ENCODE data around the gene B3GALT6.

The B3GALT6 gene

DNA sequence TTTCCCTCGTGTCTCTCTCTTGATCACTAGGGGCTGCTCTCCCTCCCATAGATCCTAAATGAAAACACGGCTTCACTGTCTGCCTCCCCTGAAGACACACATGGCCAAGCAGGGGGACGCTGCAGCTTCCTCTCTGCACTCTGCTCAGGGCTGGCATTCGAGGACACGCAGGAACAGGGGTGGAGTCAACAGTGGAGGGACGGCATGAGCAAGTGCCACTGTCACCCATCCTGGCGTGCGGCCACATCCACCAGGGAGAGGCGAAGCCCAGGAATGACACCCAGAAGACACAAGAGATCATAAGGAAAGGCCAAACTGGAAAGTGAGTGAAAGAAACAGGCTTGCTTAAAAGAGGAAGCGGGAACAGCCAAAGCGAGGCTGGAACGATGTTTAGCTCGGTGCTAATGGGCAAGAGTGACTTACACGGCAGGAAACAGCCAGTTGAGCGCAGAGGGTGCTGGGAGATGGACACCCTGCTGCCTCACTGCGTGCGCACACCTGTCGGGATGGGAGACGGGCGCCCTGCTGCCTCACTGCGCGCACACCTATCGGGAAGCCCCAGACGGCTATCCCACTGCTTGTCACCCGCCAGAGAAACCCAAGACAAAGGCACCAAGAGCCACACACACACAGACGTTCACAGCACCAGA lies 28.0 kb downstream of the B3GALT6 start:
- Histone ChIP-seq H3K9me3 (ENCODE audit: control insufficient read depth, low read length) (no peaks in the 10 kb centered on the region), H3K27me3 (ENCODE audit: control insufficient read depth, insufficient read depth, low read length) (no peaks in the 10 kb centered on the region), H3K4me1 (ENCODE audit: control insufficient read depth, insufficient read depth, low read length) (peaks cover 4% of the 10 kb centered on the region), H3K4me3 (ENCODE audit: low read length) (no peak overlapping the region), H3K36me3 (ENCODE audit: control insufficient read depth, insufficient read depth, low read length) (peaks cover 14% of the 10 kb centered on the region), H3K9ac (ENCODE audit: low read length) (no peak overlapping the region)

DNA sequence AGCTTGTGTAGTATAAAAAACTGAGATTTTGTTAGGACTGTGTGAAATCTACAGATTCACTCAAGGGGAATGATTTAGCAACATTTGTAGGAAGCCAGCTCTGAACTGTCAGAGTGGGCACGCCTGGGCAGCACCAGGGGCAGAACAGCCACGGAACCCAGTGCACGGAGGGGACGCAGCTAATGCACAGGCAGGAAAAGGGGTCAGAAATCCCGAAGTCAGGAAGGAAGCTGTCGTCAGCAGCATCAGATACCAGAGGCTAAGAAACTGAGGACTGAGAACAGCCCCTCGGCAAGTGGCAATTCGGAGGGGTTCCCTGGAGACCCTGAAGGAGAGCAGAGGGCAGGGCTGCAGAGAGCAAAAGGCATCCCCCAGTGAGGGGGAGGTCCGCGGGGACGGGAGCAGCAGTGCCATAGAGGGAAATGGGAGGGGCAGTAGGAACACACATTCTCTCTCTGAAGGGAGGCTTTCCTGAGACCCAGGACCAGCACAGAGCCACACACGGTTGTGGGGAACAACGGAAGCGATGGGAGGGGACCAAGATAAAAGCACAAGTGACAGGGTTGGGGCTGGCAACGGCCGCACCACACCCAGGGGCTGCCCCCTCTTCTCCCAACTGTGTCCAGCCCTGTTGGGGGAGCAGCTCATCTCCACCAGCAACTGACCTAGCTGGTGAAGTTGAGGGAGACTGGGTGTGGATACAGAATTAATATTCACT lies 29.0 kb downstream of the B3GALT6 start:
- no peaks in the 10 kb centered on the region for H3K9me3 ChIP-seq (ENCODE audit: control insufficient read depth, low read length)

DNA sequence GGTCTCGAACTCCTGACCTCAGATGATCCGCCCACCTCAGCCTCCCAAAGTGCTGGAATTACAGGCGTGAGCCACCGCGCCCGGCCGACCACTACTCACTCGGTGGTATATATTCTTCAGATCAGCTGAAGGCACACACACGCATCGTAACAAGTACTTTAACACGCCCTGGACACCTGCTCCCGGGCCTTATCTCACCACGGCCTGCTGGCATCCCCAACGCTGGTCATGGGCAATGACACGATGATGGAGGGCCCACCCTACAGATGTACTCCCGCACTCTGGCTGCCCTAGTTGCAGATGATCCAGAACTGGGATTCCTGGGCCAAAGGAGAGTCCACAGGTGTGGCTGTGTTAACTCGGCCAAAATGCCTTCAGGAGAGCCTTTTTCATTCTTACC lies 30.0 kb downstream of the B3GALT6 start:
- Histone ChIP-seq H3K4me3 (ENCODE audit: low read length) (no peak overlapping the region), H3K9me3 (ENCODE audit: control insufficient read depth, low read length) (no peaks in the 10 kb centered on the region), H3K9ac (ENCODE audit: low read length) (no peak overlapping the region), H3K27me3 (ENCODE audit: control insufficient read depth, insufficient read depth, low read length) (no peaks in the 10 kb centered on the region), H3K36me3 (ENCODE audit: control insufficient read depth, insufficient read depth, low read length) (peaks cover 14% of the 10 kb centered on the region), H3K4me1 (ENCODE audit: control insufficient read depth, insufficient read depth, low read length) (peaks cover 4% of the 10 kb centered on the region)

More for the DNA sequence above, 29.0 kb downstream of the B3GALT6 start:
- Histone ChIP-seq H3K4me3 (ENCODE audit: low read length) (no peak overlapping the region), H3K9ac (ENCODE audit: low read length) (no peak overlapping the region), H3K4me1 (ENCODE audit: control insufficient read depth, insufficient read depth, low read length) (peaks cover 4% of the 10 kb centered on the region), H3K36me3 (ENCODE audit: control insufficient read depth, insufficient read depth, low read length) (peaks cover 14% of the 10 kb centered on the region), H3K27me3 (ENCODE audit: control insufficient read depth, insufficient read depth, low read length) (no peaks in the 10 kb centered on the region)

DNA sequence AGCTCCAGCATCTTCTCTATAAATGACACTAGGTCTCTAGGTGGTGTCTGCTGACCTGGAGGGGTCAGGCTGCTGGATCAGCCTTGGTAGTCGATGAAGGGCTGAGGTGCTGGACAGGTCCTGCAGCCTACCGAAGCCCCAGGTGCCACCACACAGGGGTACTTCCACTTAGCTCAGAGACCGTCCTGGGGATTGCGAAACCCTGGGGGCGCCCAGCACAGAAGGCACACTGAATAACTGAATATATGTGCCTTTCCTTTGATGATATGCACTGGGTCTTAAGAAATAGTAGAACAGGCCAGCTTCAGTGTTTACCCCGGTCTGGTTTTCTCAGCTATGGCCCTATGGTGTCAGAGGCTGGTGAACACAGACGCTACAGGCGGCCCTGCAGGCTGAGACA lies 30.7 kb downstream of the B3GALT6 start:
- H3K9me3 ChIP-seq (ENCODE audit: control insufficient read depth, low read length) = no peaks in the 10 kb centered on the region
- H3K9ac ChIP-seq (ENCODE audit: low read length) = no peak overlapping the region
- H3K27me3 ChIP-seq (ENCODE audit: control insufficient read depth, insufficient read depth, low read length) = no peaks in the 10 kb centered on the region
- no peak overlapping the region for H3K4me3 ChIP-seq (ENCODE audit: low read length)
- H3K36me3 ChIP-seq (ENCODE audit: control insufficient read depth, insufficient read depth, low read length) = peaks cover 20% of the 10 kb centered on the region
- peaks cover 4% of the 10 kb centered on the region for H3K4me1 ChIP-seq (ENCODE audit: control insufficient read depth, insufficient read depth, low read length)

DNA sequence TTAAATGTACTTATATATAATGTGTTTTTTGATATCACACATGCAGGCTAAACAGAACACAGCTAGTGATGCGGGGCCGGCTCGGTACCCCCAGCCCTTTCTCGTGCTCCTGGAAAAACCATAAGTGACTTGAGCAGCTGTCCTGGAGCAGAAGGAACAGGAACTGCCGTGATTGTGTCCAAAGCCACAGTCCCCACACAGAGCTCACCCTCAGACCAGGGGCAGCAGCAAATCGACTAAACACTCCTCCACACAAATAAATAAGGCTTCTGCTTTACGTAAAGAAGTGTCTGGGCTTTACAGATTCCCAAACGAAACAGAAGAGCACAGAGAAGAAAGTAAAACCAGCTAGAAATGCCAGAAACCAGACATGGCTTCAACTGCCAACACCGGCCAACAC lies 32.0 kb downstream of the B3GALT6 start:
- H3K9ac ChIP-seq (ENCODE audit: low read length) = no peak overlapping the region
- H3K27me3 ChIP-seq (ENCODE audit: control insufficient read depth, insufficient read depth, low read length) = no peaks in the 10 kb centered on the region
- H3K36me3 ChIP-seq (ENCODE audit: control insufficient read depth, insufficient read depth, low read length) = peaks cover 20% of the 10 kb centered on the region
- no peaks in the 10 kb centered on the region for H3K4me1 ChIP-seq (ENCODE audit: control insufficient read depth, insufficient read depth, low read length)
- no peaks in the 10 kb centered on the region for H3K9me3 ChIP-seq (ENCODE audit: control insufficient read depth, low read length)
- H3K4me3 ChIP-seq (ENCODE audit: low read length) = no peak overlapping the region

DNA sequence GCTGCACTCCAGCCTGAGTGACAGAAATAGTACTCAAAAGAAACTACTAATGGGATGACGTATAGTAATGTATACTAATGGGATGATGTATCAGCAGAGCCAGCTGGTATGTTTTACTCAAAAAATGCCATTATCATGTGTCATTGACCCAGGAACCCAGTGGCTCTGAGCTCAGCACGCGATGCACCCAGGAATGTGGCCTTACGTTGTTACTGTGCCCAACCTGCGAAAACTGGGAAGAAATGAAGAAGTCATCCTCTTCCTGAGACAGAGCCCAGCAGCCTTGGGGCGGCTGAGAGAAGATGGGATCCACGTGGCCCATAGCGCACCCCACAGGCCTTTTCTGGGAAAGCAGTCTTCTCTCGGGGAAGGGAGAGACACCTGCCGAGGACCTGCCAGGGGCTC lies 32.8 kb downstream of the B3GALT6 start:
- Histone ChIP-seq H3K9ac (ENCODE audit: low read length) (no peak overlapping the region), H3K27me3 (ENCODE audit: control insufficient read depth, insufficient read depth, low read length) (no peaks in the 10 kb centered on the region), H3K9me3 (ENCODE audit: control insufficient read depth, low read length) (no peaks in the 10 kb centered on the region), H3K36me3 (ENCODE audit: control insufficient read depth, insufficient read depth, low read length) (peaks cover 20% of the 10 kb centered on the region), H3K4me1 (ENCODE audit: control insufficient read depth, insufficient read depth, low read length) (no peaks in the 10 kb centered on the region), H3K4me3 (ENCODE audit: low read length) (no peak overlapping the region)

DNA sequence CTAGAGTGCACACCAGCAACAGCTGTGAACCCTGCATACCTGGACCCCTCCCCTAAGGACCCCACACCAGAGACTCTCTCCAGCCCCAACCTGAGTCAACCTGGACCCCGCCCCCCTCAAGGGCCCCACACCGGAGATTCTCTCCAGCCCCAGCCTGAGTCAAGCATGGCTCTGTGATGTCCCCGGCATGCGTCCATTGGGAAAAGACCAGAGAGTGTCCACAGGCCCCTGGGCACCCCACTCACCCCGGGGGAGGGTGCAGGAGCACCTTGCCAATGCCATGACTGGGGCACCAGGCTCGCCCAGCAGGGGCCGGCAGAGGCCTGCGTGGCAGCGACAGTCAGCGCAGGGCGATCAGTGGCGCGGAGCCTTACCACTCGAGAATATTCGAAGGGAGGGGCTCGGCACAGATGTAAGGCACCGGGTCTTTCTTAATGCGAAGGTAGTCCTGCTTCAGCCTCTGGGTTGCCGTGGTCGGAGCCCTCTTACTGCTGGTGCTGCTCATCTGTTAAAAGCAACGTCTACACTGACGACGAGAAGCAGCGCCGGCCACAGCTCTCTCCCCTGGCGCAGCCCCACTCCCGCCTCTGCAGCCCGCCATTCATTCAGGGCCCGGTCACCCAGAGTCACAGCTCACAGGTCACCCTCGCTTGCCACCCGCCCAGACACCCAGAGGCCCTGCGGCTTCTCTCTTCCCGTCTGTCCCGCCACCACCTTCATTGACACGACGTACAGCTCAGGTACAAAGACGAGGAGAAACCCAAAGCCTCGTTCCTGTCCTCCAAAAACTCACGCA lies 35.6 kb downstream of the B3GALT6 start:
- peaks cover 23% of the 10 kb centered on the region for H3K4me1 ChIP-seq (ENCODE audit: control insufficient read depth, insufficient read depth, low read length)
- H3K36me3 ChIP-seq (ENCODE audit: control insufficient read depth, insufficient read depth, low read length) = peaks cover 7% of the 10 kb centered on the region

DNA sequence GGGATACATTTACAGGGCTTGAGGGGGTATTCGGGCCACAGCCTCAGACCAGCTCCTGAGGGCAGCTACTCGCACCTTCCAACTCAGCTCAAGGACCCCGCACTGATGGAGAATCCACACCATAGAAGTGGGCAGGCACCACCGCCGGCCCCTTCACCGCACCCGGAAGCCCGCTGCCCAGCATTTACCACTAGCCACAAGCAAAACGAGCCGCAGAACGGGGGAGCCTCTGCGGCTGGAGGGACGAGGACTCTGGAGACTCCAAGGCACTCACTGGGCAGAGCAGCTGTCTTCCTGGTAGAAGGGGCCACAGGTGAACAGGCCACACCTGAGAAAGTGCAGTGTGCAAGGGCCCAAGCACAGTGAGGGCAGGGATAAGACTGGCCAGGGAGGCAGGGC lies 36.2 kb downstream of the B3GALT6 start:
- peaks cover 6% of the 10 kb centered on the region for H3K36me3 ChIP-seq (ENCODE audit: control insufficient read depth, insufficient read depth, low read length)
- H3K4me1 ChIP-seq (ENCODE audit: control insufficient read depth, insufficient read depth, low read length) = peaks cover 23% of the 10 kb centered on the region
- H3K4me3 ChIP-seq (ENCODE audit: low read length) = no peak overlapping the region
- H3K9ac ChIP-seq (ENCODE audit: low read length) = no peak overlapping the region
- H3K9me3 ChIP-seq (ENCODE audit: control insufficient read depth, low read length) = no peaks in the 10 kb centered on the region
- no peaks in the 10 kb centered on the region for H3K27me3 ChIP-seq (ENCODE audit: control insufficient read depth, insufficient read depth, low read length)

More for the DNA sequence above, 35.6 kb downstream of the B3GALT6 start:
- H3K27me3 ChIP-seq (ENCODE audit: control insufficient read depth, insufficient read depth, low read length) = no peaks in the 10 kb centered on the region
- H3K4me3 ChIP-seq (ENCODE audit: low read length) = no peak overlapping the region
- H3K9ac ChIP-seq (ENCODE audit: low read length) = no peak overlapping the region
- no peaks in the 10 kb centered on the region for H3K9me3 ChIP-seq (ENCODE audit: control insufficient read depth, low read length)

DNA sequence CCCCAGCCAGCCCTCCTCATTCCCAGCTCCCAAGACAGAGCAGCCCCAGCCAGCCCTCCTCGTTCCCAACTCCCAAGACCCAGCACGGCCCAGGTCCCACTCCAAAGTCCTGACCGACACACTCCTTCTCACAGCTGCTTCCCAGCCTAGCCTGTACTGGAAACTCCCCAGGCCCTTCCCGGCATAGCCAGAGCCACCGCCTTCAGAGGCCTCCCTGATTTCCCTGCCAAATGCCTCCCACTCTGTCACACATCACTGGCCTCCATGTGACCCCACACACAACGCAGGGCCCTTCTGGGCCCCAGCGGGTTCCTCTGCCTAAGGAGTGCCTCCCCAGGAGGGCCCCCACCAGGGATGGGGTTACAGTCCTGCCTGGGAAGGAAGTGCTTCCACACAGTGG lies 38.8 kb downstream of the B3GALT6 start:
- H3K4me3 ChIP-seq (ENCODE audit: low read length) = no peak overlapping the region
- H3K27me3 ChIP-seq (ENCODE audit: control insufficient read depth, insufficient read depth, low read length) = no peaks in the 10 kb centered on the region
- no peaks in the 10 kb centered on the region for H3K9me3 ChIP-seq (ENCODE audit: control insufficient read depth, low read length)
- H3K36me3 ChIP-seq (ENCODE audit: control insufficient read depth, insufficient read depth, low read length) = peaks cover 6% of the 10 kb centered on the region
- no peak overlapping the region for H3K9ac ChIP-seq (ENCODE audit: low read length)
- H3K4me1 ChIP-seq (ENCODE audit: control insufficient read depth, insufficient read depth, low read length) = peaks cover 31% of the 10 kb centered on the region

DNA sequence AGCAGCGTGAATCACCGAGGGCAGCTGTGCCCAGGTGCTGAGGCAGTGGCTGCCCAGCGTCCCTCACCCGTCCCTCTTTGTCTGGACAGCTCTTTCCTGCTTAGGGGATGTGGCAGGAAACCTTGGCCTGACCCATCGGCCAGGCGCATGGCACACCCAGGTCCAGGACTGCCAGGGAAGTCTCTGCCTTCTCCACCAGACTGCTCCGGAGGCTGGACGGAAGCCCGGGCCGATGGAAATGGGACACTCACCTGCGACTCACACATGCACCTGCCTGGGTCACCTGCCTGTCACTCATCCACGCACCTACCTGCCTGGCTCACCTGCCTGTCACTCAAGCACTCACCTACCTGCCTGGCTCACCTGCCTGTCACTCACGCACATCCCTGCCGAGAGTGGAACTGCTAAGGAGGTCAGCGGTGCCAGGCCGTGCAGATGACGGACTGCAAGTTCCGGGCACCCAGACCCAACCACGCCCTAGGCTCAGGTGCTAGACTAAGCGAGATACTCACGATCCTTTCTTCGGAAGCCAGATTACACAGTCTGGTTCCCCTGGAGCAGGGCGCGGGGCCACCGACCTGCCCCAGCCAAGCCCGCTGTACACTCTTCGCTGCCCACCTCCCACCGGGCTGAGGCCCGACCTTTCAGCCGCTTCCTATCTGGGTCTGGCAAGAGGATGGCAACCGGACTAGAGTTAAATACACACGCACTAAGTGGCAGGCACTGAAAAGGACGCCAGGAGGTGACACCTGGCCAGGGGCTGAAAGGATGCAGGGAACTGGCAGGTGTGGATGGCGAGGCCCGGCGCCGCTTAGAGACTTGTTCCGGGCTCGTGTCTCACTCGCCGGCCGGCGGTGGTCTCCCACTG lies 40.5 kb downstream of the B3GALT6 start:
- no peaks in the 10 kb centered on the region for H3K9me3 ChIP-seq (ENCODE audit: control insufficient read depth, low read length)
- peaks cover 31% of the 10 kb centered on the region for H3K4me1 ChIP-seq (ENCODE audit: control insufficient read depth, insufficient read depth, low read length)
- H3K4me3 ChIP-seq (ENCODE audit: low read length) = peak overlapping the region; percentile 44
- peak overlapping the region; percentile 79 for H3K9ac ChIP-seq (ENCODE audit: low read length)
- no peaks in the 10 kb centered on the region for H3K27me3 ChIP-seq (ENCODE audit: control insufficient read depth, insufficient read depth, low read length)
- H3K36me3 ChIP-seq (ENCODE audit: control insufficient read depth, insufficient read depth, low read length) = peaks cover under 1% of the 10 kb centered on the region

DNA sequence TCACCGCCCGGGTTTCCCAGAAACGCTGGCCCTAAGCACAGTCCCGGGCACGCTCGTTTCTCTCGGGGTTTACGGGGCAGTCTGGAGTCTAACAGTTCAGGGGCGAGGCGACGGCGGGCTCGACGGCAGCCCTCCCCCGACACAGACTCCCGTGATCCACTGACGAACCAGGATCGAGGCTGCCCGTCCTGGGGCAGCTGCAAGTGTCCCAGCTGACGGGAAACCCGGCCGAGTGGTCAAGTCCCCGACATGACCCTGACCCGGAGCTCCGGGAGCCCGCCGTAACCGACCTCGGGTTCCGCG lies 41.1 kb downstream of the B3GALT6 start:
- Histone ChIP-seq H3K9ac (ENCODE audit: low read length) (peak overlapping the region; percentile 79), H3K4me1 (ENCODE audit: control insufficient read depth, insufficient read depth, low read length) (peaks cover 31% of the 10 kb centered on the region), H3K9me3 (ENCODE audit: control insufficient read depth, low read length) (no peaks in the 10 kb centered on the region), H3K27me3 (ENCODE audit: control insufficient read depth, insufficient read depth, low read length) (no peaks in the 10 kb centered on the region), H3K4me3 (ENCODE audit: low read length) (peak overlapping the region; percentile 44), H3K36me3 (ENCODE audit: control insufficient read depth, insufficient read depth, low read length) (no peaks in the 10 kb centered on the region)
